ENCODE measurements around the gene TFAP2D. TPM values are rescaled to one million over a fixed set of nuclear protein-coding genes. Genes with fewer than 3 reads are reported as not detected.

TFAP2D gene
- total and polyA plus RNA-seq, 2 experiments from 2014 or later = 0.23 TPM; not detected in 1

DNA sequence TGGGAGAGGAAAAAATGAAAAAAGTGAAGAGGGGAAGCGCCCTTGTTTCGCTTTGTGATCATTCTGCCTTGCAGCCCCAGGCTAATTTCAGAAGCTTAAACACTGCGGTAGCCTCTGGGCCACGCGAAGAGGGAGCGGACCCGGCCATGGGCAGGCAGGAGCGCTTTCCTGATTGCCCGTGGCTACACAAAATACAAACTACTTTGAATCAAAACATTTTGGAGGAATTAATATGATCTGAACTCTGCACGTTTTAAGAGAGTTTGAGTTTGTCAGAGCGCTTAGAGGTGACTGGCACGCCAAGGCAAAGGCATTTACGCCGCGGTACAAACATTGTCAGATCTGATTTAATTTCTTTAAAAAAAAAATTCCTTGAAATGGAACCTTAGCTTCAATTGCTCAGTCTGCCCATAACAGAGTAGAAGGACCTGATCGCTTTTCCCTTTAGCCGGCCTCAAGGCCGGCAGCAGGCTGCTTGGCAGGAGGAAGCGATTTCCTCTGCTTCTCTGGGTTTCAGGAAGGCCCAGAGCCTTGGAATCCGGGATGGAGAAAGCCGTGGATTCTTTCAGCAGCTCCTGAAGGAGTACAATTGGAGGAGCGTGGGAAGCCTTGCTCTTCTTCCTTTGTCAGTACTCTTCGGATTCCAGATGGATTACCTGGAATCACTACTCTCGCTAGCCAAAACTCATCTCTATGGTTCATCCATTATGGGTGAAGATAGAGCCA, 9.7 kb downstream of the TFAP2D start:
- Histone ChIP-seq H3K9me3 (ENCODE audit: low read depth) (no peaks in the 10 kb centered on the region), H2AFZ (no peak overlapping the region), H3K4me1 (ENCODE audit: insufficient read depth) (no peaks in the 10 kb centered on the region), H4K20me1 (ENCODE audit: insufficient read depth, poor library complexity, severe bottlenecking) (no peaks in the 10 kb centered on the region), H3K36me3 (replicated peaks; ENCODE audit: insufficient read depth, low read depth) (no peaks in the 10 kb centered on the region), H3K27me3 (peaks cover 87% of the 10 kb centered on the region), H3K79me2 (no peaks in the 10 kb centered on the region), H3K4me3 (no peak overlapping the region), H3K4me2 (no peak overlapping the region), H3K9me2 (replicated peaks; ENCODE audit: insufficient read depth) (no peaks in the 10 kb centered on the region), H3K27ac (no peak overlapping the region)
- no peak for DNase-seq (ENCODE audit: low spot score)
- WGBS (ENCODE audit: low lambda C conversion rate, missing lambda C conversion rate) = 9% methylated on average over 24 of the region's 24 CpGs
- TF ChIP-seq EZH2 (IDR thresholded peaks at IDR 0.05; ENCODE audit: borderline replicate concordance) = peak; percentile 70
- TF ChIP-seq, protein P1, sequence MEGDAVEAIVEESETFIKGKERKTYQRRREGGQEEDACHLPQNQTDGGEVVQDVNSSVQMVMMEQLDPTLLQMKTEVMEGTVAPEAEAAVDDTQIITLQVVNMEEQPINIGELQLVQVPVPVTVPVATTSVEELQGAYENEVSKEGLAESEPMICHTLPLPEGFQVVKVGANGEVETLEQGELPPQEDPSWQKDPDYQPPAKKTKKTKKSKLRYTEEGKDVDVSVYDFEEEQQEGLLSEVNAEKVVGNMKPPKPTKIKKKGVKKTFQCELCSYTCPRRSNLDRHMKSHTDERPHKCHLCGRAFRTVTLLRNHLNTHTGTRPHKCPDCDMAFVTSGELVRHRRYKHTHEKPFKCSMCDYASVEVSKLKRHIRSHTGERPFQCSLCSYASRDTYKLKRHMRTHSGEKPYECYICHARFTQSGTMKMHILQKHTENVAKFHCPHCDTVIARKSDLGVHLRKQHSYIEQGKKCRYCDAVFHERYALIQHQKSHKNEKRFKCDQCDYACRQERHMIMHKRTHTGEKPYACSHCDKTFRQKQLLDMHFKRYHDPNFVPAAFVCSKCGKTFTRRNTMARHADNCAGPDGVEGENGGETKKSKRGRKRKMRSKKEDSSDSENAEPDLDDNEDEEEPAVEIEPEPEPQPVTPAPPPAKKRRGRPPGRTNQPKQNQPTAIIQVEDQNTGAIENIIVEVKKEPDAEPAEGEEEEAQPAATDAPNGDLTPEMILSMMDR (IDR thresholded peaks at IDR 0.05; ENCODE audit: poor library complexity) = no peak
- no peak for TF ChIP-seq EZH2phosphoT487 (IDR thresholded peaks at IDR 0.05; ENCODE audit: low read depth, severe bottlenecking, unreplicated experiment)

DNA sequence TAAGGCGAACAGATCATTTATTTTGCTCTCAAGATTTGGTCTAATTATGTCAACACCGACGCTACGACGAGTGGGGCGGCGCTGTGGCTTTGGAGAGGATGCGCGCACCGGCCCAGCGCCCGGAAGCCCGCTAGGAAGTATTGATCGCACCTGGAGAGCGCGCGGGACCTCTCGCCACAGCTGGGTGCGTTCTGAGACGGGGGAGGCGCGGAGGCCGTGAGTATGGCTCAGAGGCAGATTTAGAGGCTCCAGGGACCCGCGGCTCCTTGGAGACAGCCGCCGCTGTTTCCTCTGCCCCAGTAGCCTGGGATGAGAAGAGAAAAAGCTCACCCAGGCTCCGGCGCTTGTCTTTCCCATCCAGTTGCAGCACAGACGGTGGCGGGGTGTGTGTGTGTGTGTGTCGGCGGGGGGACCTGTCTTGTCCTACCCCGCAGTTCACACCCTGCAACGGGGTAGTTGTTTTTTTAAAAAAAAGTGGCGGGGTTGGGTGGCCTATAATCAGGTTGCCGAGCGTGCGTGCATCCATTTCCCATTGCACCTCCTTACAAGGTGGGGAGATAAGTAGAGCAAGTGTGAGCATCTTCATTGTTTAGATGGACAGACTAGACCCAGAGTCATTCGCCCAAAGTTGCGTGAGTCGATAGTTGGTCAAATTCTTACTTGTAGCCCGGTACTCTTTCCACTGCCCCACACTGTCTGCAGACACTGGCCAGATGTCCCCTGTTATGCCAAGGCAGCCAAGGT, 11.2 kb downstream of the TFAP2D start:
- WGBS (ENCODE audit: low lambda C conversion rate, missing lambda C conversion rate) = 12% methylated on average over 43 of the region's 43 CpGs
- H3K9me2 ChIP-seq (replicated peaks; ENCODE audit: insufficient read depth) = no peaks in the 10 kb centered on the region
- H3K27ac ChIP-seq = no peak overlapping the region
- H3K4me2 ChIP-seq = no peak overlapping the region
- H3K4me1 ChIP-seq (ENCODE audit: insufficient read depth) = no peaks in the 10 kb centered on the region
- H3K9me3 ChIP-seq (ENCODE audit: low read depth) = no peaks in the 10 kb centered on the region
- H3K79me2 ChIP-seq = no peaks in the 10 kb centered on the region
- H3K27me3 ChIP-seq = peaks cover 73% of the 10 kb centered on the region
- peak; percentile 40 for TF ChIP-seq EZH2 (IDR thresholded peaks at IDR 0.05; ENCODE audit: borderline replicate concordance)
- TF ChIP-seq, protein P1 (IDR thresholded peaks at IDR 0.05; ENCODE audit: poor library complexity) = no peak
- DNase-seq (ENCODE audit: low spot score) = no peak
- no peaks in the 10 kb centered on the region for H3K36me3 ChIP-seq (replicated peaks; ENCODE audit: insufficient read depth, low read depth)
- H4K20me1 ChIP-seq (ENCODE audit: insufficient read depth, poor library complexity, severe bottlenecking) = no peaks in the 10 kb centered on the region
- H2AFZ ChIP-seq = no peak overlapping the region
- H3K4me3 ChIP-seq = no peak overlapping the region

DNA sequence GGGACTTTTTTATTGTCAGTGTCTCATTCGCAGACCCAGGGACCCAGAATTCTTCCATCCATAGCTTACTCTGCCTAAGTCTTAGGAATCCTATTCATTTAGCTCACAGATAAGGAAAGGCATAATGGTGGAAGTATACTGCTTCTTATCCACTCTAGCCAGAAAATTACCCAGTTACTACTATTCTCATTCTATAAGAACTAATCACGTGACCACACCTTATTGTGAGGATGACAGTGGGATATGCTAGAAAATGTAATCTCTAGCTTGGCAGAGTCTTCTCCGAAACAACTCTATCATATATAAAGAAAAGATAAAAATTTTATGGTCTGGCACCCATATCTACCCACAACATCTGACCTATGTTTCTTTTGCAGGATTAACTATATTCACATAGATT, 21.2 kb downstream of the TFAP2D start:
- WGBS (ENCODE audit: low lambda C conversion rate, missing lambda C conversion rate) = 83% methylated on average over 3 of the region's 3 CpGs
- Histone ChIP-seq H3K27ac (no peak overlapping the region), H3K4me2 (no peak overlapping the region), H4K20me1 (ENCODE audit: insufficient read depth, poor library complexity, severe bottlenecking) (no peaks in the 10 kb centered on the region), H3K9me3 (ENCODE audit: low read depth) (no peaks in the 10 kb centered on the region), H3K27me3 (no peaks in the 10 kb centered on the region), H3K79me2 (no peaks in the 10 kb centered on the region), H3K4me1 (ENCODE audit: insufficient read depth) (no peaks in the 10 kb centered on the region), H3K36me3 (replicated peaks; ENCODE audit: insufficient read depth, low read depth) (no peaks in the 10 kb centered on the region), H3K4me3 (no peak overlapping the region), H3K9me2 (replicated peaks; ENCODE audit: insufficient read depth) (no peaks in the 10 kb centered on the region), H2AFZ (no peak overlapping the region)
- no peak for DNase-seq (ENCODE audit: low spot score)
- TF ChIP-seq EZH2 (IDR thresholded peaks at IDR 0.05; ENCODE audit: borderline replicate concordance) = no peak
- TF ChIP-seq, protein P1 (IDR thresholded peaks at IDR 0.05; ENCODE audit: poor library complexity) = no peak
- no peak for TF ChIP-seq EZH2phosphoT487 (IDR thresholded peaks at IDR 0.05; ENCODE audit: low read depth, severe bottlenecking, unreplicated experiment)

Measured in hepatocyte (in vitro differentiated cells).